Measurements from ENCODE around the gene PLA2G1B.

- TF ChIP-seq EZH2 (IDR thresholded peaks at IDR 0.05; ENCODE audit: low read length): no peak
- no peak for TF ChIP-seq CTCF (optimal IDR thresholded peaks at IDR 0.05 in 1 of 3, IDR thresholded peaks at IDR 0.05 in 1 of 3, conservative IDR thresholded peaks at IDR 0.05 in 1 of 3; ENCODE audit: extremely low read depth in 1 of 3, insufficient read depth in 2 of 3, low read length in 3 of 3)
Measured at GRCh38 chr12:120373683-120374082, 46.1 kb upstream of the PLA2G1B start.
